ENCODE data around the gene SERINC3. TPM values are rescaled to one million over a fixed set of nuclear protein-coding genes. Genes with fewer than 3 reads are reported as not detected.

Gene SERINC3
- total RNA-seq, 1 experiment from 2014 or later = 70.8 TPM

GRCh38 chr20:44465001-44465560 is 56.8 kb downstream of the SERINC3 start:
- DNase-seq (ENCODE audit: low read depth) = no peak

GRCh38 chr20:44464514-44464913 is 57.4 kb downstream of the SERINC3 start:
- no peak for DNase-seq (ENCODE audit: low read depth)

- no peak for DNase-seq (ENCODE audit: low read depth)
Measured at GRCh38 chr20:44463466-44463865, 58.4 kb downstream of the SERINC3 start.

GRCh38 chr20:44461803-44462174 is 60.1 kb downstream of the SERINC3 start:
- DNase-seq (ENCODE audit: low read depth) = no peak

- DNase-seq (ENCODE audit: low read depth) = no peak
Measured at GRCh38 chr20:44461142-44461802, 60.6 kb downstream of the SERINC3 start.

DNA sequence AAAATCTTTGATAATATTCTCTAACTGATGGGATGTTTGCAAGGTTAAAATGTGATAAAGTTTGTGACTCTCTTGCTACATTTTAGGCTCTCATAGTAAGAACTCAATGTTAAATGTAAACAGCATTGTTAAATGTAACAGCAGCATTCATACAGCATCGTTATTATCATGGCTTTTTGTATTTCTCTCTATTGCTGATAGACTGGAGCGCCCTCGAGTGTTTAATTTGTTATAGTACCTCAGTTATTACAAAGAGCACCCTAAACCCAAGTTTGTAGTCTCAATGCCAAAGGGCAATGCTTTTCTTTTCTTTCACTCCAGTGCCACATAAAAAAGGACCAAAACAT is 61.1 kb downstream of the SERINC3 start:
- peak; percentile 53 for DNase-seq (ENCODE audit: low read depth)

DNA sequence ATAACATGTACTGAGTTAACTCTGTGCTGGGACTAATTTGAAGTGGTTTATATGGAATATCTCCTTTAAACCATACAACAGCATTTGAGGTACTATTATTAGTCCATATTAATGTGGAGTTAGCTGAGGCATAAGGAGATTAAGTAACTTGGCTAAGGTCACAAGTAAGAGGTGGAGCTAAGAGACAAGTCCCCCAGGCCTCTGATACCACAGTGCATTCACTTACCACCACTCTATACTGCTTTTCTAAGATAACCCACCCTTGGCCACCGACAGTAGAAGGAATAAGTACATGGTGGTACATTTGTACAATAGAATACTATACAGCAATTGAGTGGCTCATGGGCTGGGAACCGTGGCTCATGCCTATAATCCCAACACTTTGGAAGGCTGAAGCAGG is 62.6 kb downstream of the SERINC3 start:
- no peak for DNase-seq (ENCODE audit: low read depth)

DNA sequence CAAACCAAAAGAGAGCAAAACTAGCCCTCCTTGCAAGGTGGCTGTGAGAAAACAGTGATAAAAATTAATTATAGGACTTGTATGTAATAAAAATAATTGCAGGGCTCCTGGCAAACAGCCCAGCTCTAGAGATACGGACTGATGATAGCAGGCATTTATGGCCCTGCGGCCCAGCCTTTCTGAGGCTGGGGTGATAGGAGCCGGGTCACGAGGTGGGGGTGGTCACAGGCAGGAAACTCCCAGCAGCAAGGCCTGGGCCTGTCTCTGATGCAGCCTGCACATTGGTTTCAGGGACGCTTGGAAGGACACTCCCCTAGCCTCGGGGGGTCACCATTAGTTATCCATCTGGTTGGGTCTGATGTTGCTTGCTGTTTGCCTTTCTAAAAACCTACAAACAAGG is 64.9 kb downstream of the SERINC3 start:
- no peak for DNase-seq (ENCODE audit: low read depth)

DNA sequence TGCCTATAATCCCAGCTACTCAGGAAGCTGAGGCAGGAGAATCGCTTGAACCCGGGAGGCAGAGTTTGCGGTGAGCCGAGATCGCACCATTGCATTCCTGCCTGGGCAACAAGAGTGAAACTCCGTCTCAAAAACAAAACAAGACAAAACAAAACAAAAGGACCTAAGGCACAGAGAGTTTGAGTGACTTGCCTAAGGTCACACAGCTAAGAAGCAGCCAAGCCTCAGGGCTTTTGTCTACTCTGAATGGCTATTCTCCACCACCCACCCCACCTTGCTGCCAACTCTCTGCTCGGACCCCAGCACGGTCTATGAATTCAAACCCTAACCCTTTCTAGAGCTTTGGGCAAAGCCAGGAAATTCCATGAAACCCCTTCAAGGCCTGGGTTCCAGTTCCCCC is 65.3 kb downstream of the SERINC3 start:
- DNase-seq (ENCODE audit: low read depth) = no peak

DNA sequence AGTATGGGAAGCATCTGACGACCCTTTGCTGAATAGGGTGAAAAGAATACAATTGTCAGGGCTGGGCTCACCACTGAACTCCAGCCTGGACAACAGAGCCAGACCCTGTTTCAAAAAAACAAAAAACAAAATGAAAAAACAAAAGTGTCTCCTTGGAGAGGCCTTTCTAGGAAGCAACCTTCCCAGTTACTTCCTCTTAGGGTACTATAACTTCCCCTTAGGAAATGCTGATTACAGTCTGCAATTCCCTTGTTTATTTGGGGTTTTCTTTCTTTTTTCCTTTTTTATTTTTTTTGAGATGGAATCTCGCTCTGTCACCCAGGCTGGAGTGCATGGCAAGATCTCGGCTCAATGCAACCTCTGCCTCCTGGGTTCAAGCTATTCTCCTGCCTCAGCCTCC is 66.7 kb downstream of the SERINC3 start:
- no peak for DNase-seq (ENCODE audit: low read depth)

GRCh38 chr20:44454306-44454963 is 67.4 kb downstream of the SERINC3 start:
- peak; percentile 32 for DNase-seq (ENCODE audit: low read depth)

DNA sequence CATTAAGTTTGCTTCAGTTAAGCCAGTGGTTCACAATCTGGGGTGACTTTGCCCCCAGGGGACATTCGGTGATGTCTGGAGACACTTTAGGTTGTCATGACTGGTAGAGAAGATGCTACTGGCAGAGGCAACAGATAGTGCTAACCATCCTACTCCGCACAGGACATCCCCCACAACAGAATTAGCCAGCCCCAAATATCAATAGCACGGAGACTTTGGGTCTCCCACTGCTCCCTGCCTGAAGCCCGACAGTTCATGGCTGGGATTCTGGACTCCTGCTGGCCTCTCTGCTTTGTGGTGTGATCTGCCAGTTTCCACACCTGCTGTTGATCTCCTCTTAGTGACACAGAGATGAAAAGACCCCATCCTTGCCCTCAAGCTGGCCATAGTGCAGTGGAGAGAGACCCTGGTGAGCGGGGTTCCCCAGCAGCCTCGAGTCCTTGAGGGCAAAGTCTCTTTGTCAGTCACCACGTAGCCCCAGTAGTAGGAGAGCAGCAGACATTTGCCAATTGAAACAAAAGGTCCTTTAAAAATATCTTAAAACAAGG is 70.9 kb downstream of the SERINC3 start:
- no peak for DNase-seq (ENCODE audit: low read depth)

- no peak for DNase-seq (ENCODE audit: low read depth)
Measured at GRCh38 chr20:44450281-44450889, 71.5 kb downstream of the SERINC3 start.

GRCh38 chr20:44449864-44450263 is 72.0 kb downstream of the SERINC3 start:
- no peak for DNase-seq (ENCODE audit: low read depth)

DNA sequence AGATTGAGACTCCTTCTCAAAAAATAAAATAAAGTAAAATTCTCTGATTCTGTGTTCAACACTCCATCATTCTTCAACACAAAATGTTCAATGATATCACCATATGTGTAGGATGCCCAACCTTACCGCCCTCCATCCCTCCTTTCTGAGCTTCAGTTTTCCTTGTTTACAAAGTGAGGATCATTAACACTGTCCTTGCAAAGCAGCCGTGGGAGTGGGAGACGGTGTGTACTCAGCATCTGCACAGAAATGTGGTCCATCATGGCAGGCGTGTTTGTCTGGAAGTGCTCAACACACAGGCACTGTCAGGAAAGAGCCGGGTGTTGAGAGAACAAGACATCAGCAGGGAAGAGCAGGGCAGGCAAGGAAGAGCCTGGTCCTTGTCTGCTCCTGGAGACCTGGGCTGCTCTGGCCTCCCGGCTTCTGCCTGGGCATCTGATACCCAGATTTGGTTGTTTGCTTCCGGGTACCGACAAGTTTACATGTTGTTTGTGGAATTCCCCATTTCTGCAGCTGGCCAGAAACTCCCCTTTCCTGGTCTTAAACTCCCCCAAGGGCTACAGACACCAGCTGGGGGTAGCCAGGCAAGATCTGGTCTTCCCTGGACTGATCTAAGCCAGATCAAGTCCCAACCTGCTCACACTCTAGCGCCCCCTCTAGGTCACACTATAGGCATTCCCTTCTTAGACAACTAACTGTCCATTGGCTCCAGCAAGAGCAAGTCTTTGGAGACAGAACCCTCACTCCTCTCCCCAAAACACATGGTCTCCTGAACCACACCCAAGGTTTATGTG is 72.9 kb downstream of the SERINC3 start:
- DNase-seq (ENCODE audit: low read depth) = no peak

GRCh38 chr20:44447827-44448419 is 73.9 kb downstream of the SERINC3 start:
- DNase-seq (ENCODE audit: low read depth) = no peak

Other genes starting within 250 kb of the SERINC3 start
- 6.8 and 7.3 TPM in 2 replicates for gene FITM2, start 210.9 kb downstream of the SERINC3 start, total RNA-seq (2014; rRNA removed)
- gene R3HDML, start 185.0 kb downstream of the SERINC3 start, total RNA-seq (2014; rRNA removed) = not detected in 2 replicates
- not detected in 2 replicates for gene HNF4A, start 166.4 kb downstream of the SERINC3 start, total RNA-seq (2014; rRNA removed)
- 19.9 and 20.6 TPM in 2 replicates for gene TTPAL, start 46.2 kb downstream of the SERINC3 start, total RNA-seq (2014; rRNA removed)
- 9.8 and 11.1 TPM in 2 replicates for gene PKIG, start 60.5 kb upstream of the SERINC3 start, total RNA-seq (2014; rRNA removed)
- 4.1 and 4.2 TPM in 2 replicates for gene ADA, start 129.6 kb upstream of the SERINC3 start, total RNA-seq (2014; rRNA removed)
- gene CCN5, start 193.3 kb upstream of the SERINC3 start, total RNA-seq (2014; rRNA removed) = not detected in 2 replicates
- gene KCNK15, start 223.8 kb upstream of the SERINC3 start, total RNA-seq (2014; rRNA removed) = not detected in 2 replicates